Upper lobe of left lung (tissue), 4 donors: ENCODE data around the gene PANX1.

Source experiments
- POLR2A ChIP-seq, 4 donors: fragments of 450-650 bp; IDR thresholded peaks; one replicate each; pipeline ENCODE4 v1.5.1; 2016 to 2017; ENCODE audit warnings: antibody characterized with exemption in 4 of 4, mild to moderate bottlenecking in 2 of 4
- POLR2AphosphoS5 ChIP-seq, 2 donors: sonication (generic); formaldehyde crosslinking; IDR thresholded peaks; one replicate each; pipeline ENCODE4 v1.5.1; 2017; ENCODE audit warnings: antibody characterized with exemption in 2 of 2
- TF ChIP-seq, protein P1 (sequence below), 6 experiments: fragments of 450-650 bp in 4 of 6; fragments of 200-600 bp in 2 of 6; sonication (generic) in 2 of 6; IDR thresholded peaks; one replicate each; pipeline ENCODE4 v1.5.1; 2016 to 2019; ENCODE audit warnings: antibody characterized with exemption in 6 of 6

DNA sequence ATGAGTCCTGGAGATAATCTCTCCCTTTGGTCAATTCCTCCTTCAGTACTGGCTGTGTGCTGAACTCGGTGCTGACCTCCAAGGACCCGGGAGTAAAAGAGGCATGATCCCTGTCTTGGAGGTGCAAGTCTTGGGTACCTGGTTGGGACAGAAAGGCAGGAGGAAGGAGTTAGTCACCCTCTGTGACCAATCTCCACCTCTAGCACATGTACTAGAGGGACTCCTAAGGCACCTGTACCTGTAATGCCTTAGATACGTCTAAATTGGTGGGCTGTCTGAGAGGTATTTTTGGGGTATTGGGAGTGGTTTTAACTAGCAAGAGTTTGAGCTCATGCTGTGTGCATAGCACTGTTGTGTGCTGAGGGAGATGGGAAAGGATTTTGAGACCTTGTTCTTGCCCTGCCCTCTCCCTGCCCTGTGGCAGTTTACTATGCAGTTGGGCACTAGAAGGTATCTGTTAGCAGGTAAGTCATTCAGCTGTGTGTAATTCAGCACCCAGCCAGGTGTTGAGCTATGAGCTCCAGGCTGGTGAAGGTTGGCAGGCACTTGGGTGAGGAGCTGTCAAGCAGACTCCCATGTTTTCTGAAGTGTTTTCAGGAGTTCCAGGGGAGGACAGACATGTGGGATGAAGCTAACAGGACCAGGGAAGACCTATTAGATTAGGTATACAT lies 2.5 kb downstream of the PANX1 start:
- TF ChIP-seq, protein P1, sequence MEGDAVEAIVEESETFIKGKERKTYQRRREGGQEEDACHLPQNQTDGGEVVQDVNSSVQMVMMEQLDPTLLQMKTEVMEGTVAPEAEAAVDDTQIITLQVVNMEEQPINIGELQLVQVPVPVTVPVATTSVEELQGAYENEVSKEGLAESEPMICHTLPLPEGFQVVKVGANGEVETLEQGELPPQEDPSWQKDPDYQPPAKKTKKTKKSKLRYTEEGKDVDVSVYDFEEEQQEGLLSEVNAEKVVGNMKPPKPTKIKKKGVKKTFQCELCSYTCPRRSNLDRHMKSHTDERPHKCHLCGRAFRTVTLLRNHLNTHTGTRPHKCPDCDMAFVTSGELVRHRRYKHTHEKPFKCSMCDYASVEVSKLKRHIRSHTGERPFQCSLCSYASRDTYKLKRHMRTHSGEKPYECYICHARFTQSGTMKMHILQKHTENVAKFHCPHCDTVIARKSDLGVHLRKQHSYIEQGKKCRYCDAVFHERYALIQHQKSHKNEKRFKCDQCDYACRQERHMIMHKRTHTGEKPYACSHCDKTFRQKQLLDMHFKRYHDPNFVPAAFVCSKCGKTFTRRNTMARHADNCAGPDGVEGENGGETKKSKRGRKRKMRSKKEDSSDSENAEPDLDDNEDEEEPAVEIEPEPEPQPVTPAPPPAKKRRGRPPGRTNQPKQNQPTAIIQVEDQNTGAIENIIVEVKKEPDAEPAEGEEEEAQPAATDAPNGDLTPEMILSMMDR (IDR thresholded peaks at IDR 0.05), result no peak
- TF ChIP-seq POLR2A (IDR thresholded peaks at IDR 0.05) (no peak), POLR2AphosphoS5 (IDR thresholded peaks at IDR 0.05) (no peak)
